ENCODE data around the gene ARHGEF26.

The ARHGEF26 gene

DNA sequence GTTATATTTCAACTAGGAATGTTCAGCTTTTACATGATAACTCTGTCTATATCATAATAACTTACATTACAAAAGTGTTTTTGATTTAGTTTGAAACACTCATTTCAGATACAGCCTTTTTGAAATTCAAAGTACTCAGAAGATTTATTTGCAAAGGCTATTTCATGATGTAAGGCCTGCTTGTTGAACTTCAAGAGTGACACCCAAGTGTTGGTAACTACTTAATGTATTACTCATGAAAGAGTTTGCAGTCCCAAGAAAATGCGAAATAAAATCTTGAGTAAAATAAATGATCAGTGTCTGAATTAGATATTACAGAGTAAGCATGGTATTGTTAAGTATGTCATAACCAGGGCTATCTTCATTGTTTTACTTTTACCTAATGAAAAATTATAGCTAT, 35.3 kb downstream of the ARHGEF26 start:
- no peak for DNase-seq

DNA sequence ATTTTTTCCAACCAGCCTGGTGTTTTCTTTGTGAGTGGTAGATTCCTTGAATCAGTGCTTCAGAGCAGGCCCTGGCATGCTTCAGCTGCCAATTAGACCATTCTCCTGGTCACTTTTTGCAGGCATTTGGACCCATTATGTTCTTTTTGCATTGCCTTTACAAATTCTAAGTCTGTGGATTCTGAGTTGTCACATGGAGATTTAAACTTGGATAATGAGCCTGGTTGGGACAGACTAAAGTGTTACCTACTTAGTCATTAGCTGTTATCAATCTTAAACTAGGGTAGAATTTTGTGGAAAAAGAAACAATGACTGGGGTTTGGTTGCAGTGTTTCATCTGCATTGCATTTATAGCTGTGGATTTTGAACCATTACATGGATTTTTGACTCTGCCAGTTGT, 40.6 kb downstream of the ARHGEF26 start:
- DNase-seq = no peak

- no peak for DNase-seq
Measured at GRCh38 chr3:154164387-154164786, 43.2 kb downstream of the ARHGEF26 start.

DNA sequence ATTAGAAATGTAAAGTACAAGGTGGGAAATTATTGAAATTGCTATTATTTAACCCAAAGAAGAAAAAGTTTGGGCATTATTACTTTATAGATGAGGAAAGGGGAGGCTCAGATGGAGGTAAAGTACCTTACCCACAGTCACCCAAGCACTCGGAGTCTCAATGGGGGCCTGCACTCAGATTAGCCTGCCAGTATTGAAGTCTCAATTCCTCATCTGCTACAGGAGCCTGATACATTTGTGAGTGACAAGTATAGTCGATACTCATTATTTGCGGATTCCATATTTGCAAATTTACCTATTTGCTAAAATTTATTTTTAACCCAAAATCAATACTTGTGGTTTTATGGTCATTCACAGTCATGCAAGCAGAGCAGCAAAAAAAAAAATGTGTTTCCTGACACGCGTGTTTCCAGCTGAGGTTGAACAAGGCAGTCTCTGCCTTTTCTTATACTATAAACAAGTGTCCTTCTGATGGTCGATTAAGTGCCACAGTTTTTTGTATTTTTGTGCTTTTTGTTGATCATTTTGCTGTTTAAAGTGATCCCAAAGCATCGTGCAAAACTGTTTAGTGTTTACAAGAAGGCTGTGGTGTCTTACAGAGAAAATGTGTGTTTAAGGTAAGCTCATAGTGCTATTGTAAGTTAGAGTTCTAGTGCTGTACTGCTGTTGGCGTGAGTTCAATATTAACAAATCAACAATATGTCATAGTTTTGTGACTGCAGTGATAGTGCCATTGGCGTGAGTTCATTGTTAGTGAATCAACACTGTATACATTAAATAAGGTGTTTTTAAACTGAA, 48.0 kb downstream of the ARHGEF26 start:
- no peak for DNase-seq

GRCh38 chr3:154169796-154170110, 48.6 kb downstream of the ARHGEF26 start:
- DNase-seq = no peak

DNA sequence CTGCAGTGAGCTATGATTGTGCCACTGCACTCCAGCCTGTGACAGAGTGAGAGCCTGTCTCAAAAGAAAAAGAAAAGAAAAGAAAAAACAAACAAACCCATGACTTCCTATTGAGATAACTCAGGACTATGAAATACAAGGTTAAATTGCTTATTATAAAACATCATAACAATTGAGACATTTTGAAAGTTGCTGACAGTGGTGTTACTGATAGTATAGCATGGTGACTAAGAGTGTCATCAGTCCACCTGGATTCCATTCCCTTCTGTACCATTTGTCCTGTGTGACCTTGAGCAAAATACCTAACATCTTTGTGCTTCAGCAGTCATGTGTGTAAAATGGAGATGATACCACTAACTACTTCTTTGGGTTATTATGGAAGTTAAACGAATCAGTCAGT, 49.1 kb downstream of the ARHGEF26 start:
- DNase-seq = no peak

GRCh38 chr3:154175041-154175440, 53.9 kb downstream of the ARHGEF26 start:
- DNase-seq = no peak

DNA sequence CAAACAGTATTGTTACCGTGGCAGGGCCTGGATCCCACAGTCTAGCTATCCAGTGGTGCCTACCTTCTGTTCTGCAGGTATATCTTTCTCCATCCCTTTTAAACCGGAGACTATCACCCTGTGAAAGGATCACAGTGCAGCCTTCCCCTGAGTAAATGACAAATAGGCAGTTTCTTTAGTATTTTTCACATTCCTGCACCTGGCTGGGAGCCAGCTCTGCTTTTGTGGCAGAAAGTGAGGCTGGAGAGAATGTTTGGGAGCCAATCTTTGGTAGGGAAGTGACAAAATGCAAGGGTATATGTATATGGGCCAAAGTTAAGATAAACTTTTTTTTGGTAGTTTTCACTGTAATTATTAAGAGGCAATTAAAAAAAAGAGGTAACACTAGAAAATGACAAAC, 54.8 kb downstream of the ARHGEF26 start:
- DNase-seq = no peak

DNA sequence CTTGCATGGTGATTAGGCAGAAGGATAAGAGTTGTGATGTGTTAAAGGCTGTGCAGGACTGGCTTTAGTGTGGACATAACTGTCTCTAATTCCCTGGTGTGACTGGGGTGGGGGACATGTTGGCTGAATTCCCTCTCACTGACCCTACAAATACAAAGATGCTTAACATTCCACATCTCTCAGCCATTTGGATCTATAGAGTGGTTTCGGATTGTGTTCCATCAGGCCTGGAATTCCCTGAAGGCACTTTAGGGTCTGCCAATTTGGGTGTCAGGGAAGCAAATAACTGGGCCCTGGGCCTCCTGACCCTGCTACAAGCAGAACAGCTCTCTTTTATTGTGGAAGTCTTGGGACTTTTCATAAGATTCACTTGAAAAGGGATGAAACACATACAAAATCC, 56.2 kb downstream of the ARHGEF26 start:
- no peak for DNase-seq

GRCh38 chr3:154178172-154178571, 57.0 kb downstream of the ARHGEF26 start:
- no peak for DNase-seq

GRCh38 chr3:154180836-154181691, 59.9 kb downstream of the ARHGEF26 start:
- no peak for DNase-seq

DNA sequence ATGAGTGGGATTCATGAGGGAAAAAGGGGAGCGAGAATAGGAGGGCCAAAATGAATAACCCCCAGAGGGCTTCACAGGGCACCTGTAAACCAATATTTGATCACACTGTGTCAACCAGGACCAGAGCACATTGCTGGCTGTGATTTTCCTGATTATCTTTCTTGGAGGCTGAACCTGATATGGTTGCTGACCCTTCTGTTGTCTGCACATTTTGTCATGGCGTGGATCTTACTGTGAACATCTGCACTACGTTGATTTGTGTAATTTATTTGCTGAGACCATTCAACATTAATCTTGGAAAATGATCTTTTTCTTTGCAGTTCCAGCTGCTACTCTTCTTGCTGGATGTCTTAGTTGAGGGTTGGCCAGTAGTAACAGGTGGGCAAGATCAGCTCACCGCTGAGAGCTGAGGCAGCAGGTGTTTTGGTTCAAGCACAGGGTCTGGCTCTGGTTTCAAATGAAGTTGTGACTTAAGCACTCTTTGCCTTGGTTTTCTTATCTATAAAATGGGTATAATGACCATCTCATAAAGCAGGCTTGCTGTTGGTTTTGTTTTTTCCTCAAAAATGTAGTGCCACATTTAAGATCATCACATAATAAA, 61.2 kb downstream of the ARHGEF26 start:
- no peak for DNase-seq

DNA sequence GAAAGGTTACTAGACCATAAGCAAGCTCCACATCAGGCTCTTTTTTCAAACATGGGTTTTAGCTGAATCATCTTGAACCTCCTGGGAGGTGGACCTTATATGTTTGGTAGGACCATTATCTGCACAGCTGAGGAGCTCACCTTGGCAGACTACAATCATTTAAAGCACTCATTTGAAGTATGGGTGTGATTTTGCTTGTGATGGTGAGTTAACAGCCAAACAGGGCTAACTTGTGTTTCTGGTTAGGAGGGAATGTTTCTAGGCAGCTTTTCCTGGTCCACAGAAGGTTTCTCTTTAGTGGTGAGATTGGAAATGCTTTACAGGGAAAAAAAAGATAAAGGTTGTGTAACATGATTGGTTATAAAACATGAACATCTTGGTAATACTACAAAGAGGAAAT, 61.8 kb downstream of the ARHGEF26 start:
- DNase-seq = no peak

GRCh38 chr3:154184582-154184981, 63.4 kb downstream of the ARHGEF26 start:
- DNase-seq = no peak

GRCh38 chr3:154188437-154188836, 67.2 kb downstream of the ARHGEF26 start:
- no peak for DNase-seq

GRCh38 chr3:154188846-154189245, 67.7 kb downstream of the ARHGEF26 start:
- DNase-seq = no peak

GRCh38 chr3:154191520-154191919, 70.3 kb downstream of the ARHGEF26 start:
- DNase-seq = no peak

DNA sequence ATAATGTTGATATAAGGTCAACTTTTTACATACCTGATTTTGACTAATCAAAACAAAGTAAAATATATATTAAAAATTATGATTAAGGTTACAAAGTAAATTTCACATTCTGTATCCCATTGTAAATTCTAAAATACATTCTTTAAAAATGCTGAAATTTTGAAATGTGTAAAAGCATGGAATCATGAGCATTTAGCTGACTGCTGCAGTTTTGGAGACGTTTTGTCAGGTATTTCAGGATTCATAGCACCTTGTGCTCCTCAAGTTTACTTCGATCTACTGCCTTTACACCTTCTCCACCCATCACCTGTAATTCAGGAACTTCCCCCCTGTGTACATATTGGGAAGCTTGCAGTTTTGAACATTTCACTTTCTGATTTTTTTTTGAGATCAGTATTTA, 71.0 kb downstream of the ARHGEF26 start:
- DNase-seq = no peak

DNA sequence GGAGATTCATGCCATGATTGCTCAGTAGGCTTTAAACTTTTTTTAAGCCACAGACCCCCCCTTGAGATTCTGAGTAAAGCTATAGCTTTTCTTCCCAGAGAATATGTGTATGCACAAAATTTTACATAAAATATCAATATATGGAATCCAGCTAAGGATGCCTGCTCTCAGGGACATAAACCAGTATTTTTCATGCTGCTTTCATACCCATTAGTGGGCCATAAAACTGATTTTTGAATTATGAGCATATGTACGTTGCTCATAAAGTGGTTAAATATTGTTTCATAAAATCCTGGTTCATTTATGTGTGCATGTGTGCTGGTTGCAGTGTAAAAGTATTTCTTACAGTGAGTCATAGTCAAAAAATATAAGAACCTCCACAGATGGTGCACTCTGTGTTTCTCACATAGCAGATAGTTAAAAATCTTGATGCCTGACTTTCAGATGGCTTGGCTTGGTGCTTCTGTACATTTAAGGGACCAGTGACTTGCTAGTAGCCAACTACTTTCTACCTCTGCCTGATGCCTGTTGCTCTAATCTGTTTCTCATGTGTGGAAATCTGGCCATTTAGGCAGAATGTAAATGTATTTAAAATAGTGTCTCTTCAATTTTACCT, 71.9 kb downstream of the ARHGEF26 start:
- no peak for DNase-seq

GRCh38 chr3:154194877-154195276, 73.7 kb downstream of the ARHGEF26 start:
- no peak for DNase-seq

DNA sequence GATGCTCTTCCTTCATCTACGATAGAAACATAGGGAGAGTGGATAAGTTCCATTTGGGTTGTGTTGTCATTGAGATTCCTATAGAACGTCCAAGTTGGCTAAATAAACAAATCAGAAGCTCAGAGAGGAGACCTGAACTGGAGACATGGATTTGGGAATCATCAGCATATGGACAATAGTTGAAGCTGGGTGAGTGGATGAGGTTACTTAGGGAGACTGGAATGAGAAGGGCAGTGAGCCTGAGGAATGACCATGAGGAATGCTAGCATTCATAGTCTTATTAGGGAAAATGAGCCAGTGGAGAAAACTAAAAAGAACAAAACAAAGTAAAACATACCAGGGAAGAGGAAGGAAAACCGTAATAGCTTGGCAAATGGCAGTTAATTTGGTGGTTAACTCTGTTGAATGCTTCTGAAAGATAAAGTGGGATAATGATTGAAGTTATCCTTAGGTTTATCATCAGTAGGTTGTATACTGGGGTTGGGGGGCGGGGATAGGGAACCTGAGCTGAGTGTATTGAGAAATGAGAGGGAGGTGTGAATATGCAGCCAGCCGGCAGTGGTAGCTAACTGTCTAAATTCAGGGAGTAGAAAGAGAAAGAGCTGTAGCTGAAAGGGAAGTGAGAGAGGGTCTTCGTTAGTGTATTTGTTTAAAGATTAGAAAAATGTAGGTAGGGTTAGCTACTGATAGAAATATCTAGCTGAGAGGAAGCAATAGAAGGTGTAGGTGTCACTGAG, 74.6 kb downstream of the ARHGEF26 start:
- DNase-seq = no peak

DNA sequence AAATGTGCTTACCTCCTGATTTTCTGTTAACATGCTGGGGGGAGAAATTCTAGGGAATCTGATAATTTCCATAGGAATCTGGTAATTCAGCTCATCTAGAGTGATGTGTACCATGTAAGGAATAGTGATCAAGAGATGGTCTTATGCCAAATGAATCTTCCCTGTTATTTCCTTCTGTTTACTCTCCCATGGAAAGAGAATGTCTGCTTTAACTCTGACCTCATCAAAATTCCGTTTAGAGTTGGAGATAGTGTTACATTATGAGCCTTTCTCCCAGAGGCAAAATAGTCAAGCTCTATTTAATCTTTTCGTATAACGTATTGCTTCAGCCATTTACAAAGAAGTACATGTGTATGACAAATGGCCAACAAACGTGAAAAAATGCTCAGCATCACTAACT, 76.6 kb downstream of the ARHGEF26 start:
- DNase-seq = no peak

DNA sequence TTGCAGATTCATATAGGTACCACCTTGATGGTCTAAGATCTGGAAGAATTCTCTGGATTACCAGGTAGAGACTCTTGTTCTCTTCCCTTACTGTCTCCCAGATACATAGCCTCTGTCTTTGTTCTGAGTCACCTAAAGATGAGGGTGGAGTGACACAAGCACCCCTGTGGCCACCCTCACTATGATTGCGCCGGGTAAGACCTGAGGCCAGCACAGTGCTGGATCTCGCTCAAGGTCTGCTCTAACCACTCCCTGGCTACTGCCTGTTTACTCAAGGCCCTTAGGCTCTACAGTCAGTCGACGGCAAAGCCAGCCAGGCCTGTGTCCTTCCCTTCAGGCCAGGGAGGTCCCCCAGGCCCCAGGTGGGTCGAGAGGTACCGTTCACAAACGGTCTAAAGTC, 88.3 kb downstream of the ARHGEF26 start:
- DNase-seq = no peak

All from hematopoietic multipotent progenitor cell treated with erythropoietin and hydrocortisone succinate and interleukin-3 and kit ligand, for 8 days (in vitro differentiated cells).